ENCODE data around the gene FHAD1. TPM values are rescaled to one million over a fixed set of nuclear protein-coding genes. Genes with fewer than 3 reads are reported as not detected.
"Not testable (repeated sequence)": the region's sequence is repeated elsewhere in the genome, so short reads cannot be mapped to it uniquely, and the experiment has no call there.

Gene FHAD1
- total RNA-seq, 1 donor from 2014 or later = not detected

DNA sequence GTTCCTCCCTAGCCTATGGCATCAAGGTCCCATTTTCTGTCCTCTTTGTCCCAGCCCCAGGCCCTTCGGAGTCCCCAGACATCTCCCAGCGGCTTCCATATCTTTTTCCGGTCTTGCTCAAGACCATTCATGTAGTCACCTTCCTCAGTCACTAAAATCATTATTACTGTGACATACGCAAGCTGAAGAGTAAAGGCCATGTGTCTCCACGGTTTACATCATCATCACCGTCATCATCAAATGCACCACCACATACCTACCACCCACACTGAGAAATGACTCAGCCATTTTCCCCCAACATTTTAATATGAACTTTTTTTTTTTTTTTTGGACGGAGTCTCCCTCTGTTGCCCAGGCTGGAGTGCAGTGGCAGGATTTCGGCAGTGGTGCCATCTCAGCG is 43.4 kb downstream of the FHAD1 start:
- DNase-seq (ENCODE audit: low spot score) = no peak

GRCh38 chr1:15295696-15296095 is 48.7 kb downstream of the FHAD1 start:
- no peak for DNase-seq (ENCODE audit: low spot score)
- intact Hi-C loops (cut with micrococcal nuclease) = loop anchor here (5.0 kb wide), 1 partner anchor 33 kb away; no protein-coding TSS in a partner anchor
- no peak overlapping the region for H3K27ac Mint-ChIP-seq
- H3K27me3 Mint-ChIP-seq (ENCODE audit: insufficient read depth) = peaks cover 3% of the 10 kb centered on the region
- H3K4me3 Mint-ChIP-seq = no peak overlapping the region
- no peaks in the 10 kb centered on the region for H3K36me3 Mint-ChIP-seq (ENCODE audit: low read depth)
- H3K9me3 Mint-ChIP-seq = peaks cover 3% of the 10 kb centered on the region
- H3K4me1 Mint-ChIP-seq (ENCODE audit: low read depth) = peaks cover 10% of the 10 kb centered on the region

More for the DNA sequence above, 43.4 kb downstream of the FHAD1 start:
- Mint-ChIP-seq H3K4me3 (no peak overlapping the region), H3K36me3 (ENCODE audit: low read depth) (no peaks in the 10 kb centered on the region), H3K4me1 (ENCODE audit: low read depth) (peaks cover 11% of the 10 kb centered on the region), H3K27me3 (ENCODE audit: insufficient read depth) (peaks cover 9% of the 10 kb centered on the region), H3K27ac (peak overlapping the region; percentile 37), H3K9me3 (peaks cover 9% of the 10 kb centered on the region)
- intact Hi-C loops (cut with micrococcal nuclease) = no loop called here

- H3K4me1 Mint-ChIP-seq (ENCODE audit: low read depth) = peaks cover 9% of the 10 kb centered on the region
- peaks cover 3% of the 10 kb centered on the region for H3K27me3 Mint-ChIP-seq (ENCODE audit: insufficient read depth)
- no peaks in the 10 kb centered on the region for H3K36me3 Mint-ChIP-seq (ENCODE audit: low read depth)
- DNase-seq (ENCODE audit: low spot score) = no peak
- peaks cover 3% of the 10 kb centered on the region for H3K9me3 Mint-ChIP-seq
- H3K4me3 Mint-ChIP-seq = no peak overlapping the region
- H3K27ac Mint-ChIP-seq = peak overlapping the region; percentile 0
- intact Hi-C loops (cut with micrococcal nuclease) = loop anchor here (5.0 kb wide), 1 partner anchor 34 kb away; no protein-coding TSS in a partner anchor
These were observed 49.7 kb downstream of the FHAD1 start for GRCh38 chr1:15296585-15297321.

- H3K4me1 Mint-ChIP-seq (ENCODE audit: low read depth); H3K36me3 Mint-ChIP-seq (ENCODE audit: low read depth); H3K27me3 Mint-ChIP-seq (ENCODE audit: insufficient read depth); H3K4me3 Mint-ChIP-seq; H3K9me3 Mint-ChIP-seq; H3K27ac Mint-ChIP-seq; DNase-seq (ENCODE audit: low spot score): not testable (repeated sequence)
- intact Hi-C loops (cut with micrococcal nuclease) = loop anchor here (5.0 kb wide), 1 partner anchor 36 kb away; no protein-coding TSS in a partner anchor
These were observed 51.0 kb downstream of the FHAD1 start for GRCh38 chr1:15297975-15298374.

- DNase-seq (ENCODE audit: low spot score) = no peak
- peaks cover 3% of the 10 kb centered on the region for H3K9me3 Mint-ChIP-seq
- no peak overlapping the region for H3K27ac Mint-ChIP-seq
- no peaks in the 10 kb centered on the region for H3K36me3 Mint-ChIP-seq (ENCODE audit: low read depth)
- H3K4me3 Mint-ChIP-seq = no peak overlapping the region
- intact Hi-C loops (cut with micrococcal nuclease) = loop anchor here (5.0 kb wide), 1 partner anchor 37 kb away; no protein-coding TSS in a partner anchor
- peaks cover 9% of the 10 kb centered on the region for H3K4me1 Mint-ChIP-seq (ENCODE audit: low read depth)
- H3K27me3 Mint-ChIP-seq (ENCODE audit: insufficient read depth) = peaks cover 3% of the 10 kb centered on the region
These were observed 52.2 kb downstream of the FHAD1 start for GRCh38 chr1:15299179-15299578.

- intact Hi-C loops (cut with micrococcal nuclease) = loop anchor here (5.0 kb wide), 1 partner anchor 38 kb away; no protein-coding TSS in a partner anchor
- DNase-seq (ENCODE audit: low spot score) = no peak
- no peaks in the 10 kb centered on the region for H3K36me3 Mint-ChIP-seq (ENCODE audit: low read depth)
- peaks cover 3% of the 10 kb centered on the region for H3K27me3 Mint-ChIP-seq (ENCODE audit: insufficient read depth)
- H3K4me1 Mint-ChIP-seq (ENCODE audit: low read depth) = peaks cover 9% of the 10 kb centered on the region
- no peak overlapping the region for H3K4me3 Mint-ChIP-seq
- H3K27ac Mint-ChIP-seq = no peak overlapping the region
- peaks cover 3% of the 10 kb centered on the region for H3K9me3 Mint-ChIP-seq
These were observed 52.8 kb downstream of the FHAD1 start for GRCh38 chr1:15299806-15300205.

DNA sequence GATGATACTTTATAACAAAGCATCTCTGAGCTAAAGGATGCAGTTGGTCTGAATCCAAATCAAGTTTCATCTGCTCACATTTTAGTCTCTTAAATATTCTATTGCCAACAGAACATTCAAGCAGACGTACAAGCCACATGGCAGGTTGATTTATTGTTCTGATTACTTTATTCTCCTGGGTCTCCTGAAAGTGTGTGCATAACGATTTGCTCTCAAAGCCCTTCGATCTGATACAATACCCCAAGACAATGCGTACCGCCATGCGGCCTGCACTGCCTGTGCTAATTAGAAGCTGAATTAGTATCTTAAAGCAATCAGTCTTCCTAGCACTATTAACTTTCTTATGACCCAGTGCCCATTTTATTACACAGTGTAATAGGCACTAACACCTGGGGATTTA is 56.9 kb downstream of the FHAD1 start:
- Mint-ChIP-seq H3K4me3 (no peak overlapping the region), H3K36me3 (ENCODE audit: low read depth) (no peaks in the 10 kb centered on the region), H3K9me3 (no peaks in the 10 kb centered on the region), H3K4me1 (ENCODE audit: low read depth) (no peaks in the 10 kb centered on the region), H3K27me3 (ENCODE audit: insufficient read depth) (peaks cover 3% of the 10 kb centered on the region), H3K27ac (no peak overlapping the region)
- no peak for DNase-seq (ENCODE audit: low spot score)
- intact Hi-C loops (cut with micrococcal nuclease) = loop anchor here (1.0 to 2.0 kb wide), 2 partner anchors 31 to 176 kb away; no protein-coding TSS in a partner anchor

DNA sequence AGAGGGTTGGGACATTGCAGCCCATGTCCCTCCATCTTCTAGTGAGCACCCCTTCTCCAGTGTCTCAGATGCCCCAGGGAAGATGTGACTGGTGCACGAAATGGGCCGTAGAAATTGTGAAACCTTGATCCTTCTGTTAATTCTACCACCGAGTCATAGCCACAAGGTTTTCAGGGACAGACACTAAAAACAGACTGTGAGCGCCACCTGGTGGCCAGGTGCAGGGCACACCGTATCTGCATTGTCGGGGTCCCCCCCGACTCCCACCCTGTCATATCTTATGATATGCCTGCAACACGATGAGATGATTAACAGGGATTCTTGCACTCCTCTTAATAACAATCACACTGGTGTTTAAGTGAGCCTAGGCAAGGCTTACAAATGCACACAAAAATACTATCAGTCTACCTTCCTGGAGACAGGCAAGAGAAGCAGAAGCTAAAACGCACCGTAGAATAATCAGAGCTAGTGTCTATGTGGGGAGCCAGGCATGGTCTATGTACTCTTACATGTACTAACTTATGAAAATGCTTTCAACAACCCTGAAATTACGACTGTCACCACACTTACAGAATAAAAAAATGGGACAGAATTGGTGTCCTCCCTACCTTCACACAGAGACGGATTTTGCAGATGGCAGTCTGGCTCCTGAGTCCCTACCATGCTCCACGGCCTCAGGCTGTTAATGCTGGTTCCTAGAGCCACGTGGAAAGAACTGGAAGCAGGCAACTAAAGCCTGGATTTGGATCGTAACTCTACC is 57.9 kb downstream of the FHAD1 start:
- Mint-ChIP-seq H3K27ac (no peak overlapping the region), H3K27me3 (ENCODE audit: insufficient read depth) (no peaks in the 10 kb centered on the region), H3K9me3 (no peaks in the 10 kb centered on the region), H3K36me3 (ENCODE audit: low read depth) (no peaks in the 10 kb centered on the region), H3K4me1 (ENCODE audit: low read depth) (no peaks in the 10 kb centered on the region), H3K4me3 (no peak overlapping the region)
- DNase-seq (ENCODE audit: low spot score) = peak; percentile 36
- intact Hi-C loops (cut with micrococcal nuclease) = loop anchor here (1.0 to 2.0 kb wide), 2 partner anchors 32 to 177 kb away; no protein-coding TSS in a partner anchor

GRCh38 chr1:15305468-15305770 is 58.4 kb downstream of the FHAD1 start:
- no peaks in the 10 kb centered on the region for H3K36me3 Mint-ChIP-seq (ENCODE audit: low read depth)
- no peak overlapping the region for H3K27ac Mint-ChIP-seq
- no peak for DNase-seq (ENCODE audit: low spot score)
- no peaks in the 10 kb centered on the region for H3K27me3 Mint-ChIP-seq (ENCODE audit: insufficient read depth)
- no peak overlapping the region for H3K4me3 Mint-ChIP-seq
- intact Hi-C loops (cut with micrococcal nuclease) = loop anchor here (2.0 kb wide), 1 partner anchor 33 kb away; no protein-coding TSS in a partner anchor
- no peaks in the 10 kb centered on the region for H3K4me1 Mint-ChIP-seq (ENCODE audit: low read depth)
- H3K9me3 Mint-ChIP-seq = no peaks in the 10 kb centered on the region

DNA sequence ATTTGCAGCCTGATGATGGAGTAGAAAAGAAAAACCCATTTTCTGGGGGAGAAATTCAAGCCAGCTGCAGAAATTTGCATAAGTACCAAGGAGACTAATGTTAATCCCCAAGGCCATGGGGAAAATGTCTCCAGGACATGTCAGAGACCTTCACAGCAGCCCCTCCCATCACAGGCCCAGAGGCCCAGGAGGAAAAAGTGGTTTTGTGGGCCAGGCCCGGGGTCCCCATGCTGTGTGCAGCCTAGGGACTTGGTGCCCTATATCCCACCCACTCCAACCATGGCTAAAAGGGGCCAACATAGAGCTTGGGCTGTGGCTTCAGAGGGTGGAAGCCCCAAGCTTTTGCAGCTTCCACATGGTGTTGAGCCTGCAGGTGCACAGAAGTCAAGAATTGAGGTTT is 59.3 kb downstream of the FHAD1 start:
- DNase-seq (ENCODE audit: low spot score); H3K4me3 Mint-ChIP-seq; H3K9me3 Mint-ChIP-seq; H3K4me1 Mint-ChIP-seq (ENCODE audit: low read depth); H3K27ac Mint-ChIP-seq; intact Hi-C loops (cut with micrococcal nuclease); H3K36me3 Mint-ChIP-seq (ENCODE audit: low read depth); H3K27me3 Mint-ChIP-seq (ENCODE audit: insufficient read depth): not testable (repeated sequence)

GRCh38 chr1:15308135-15308534 is 61.1 kb downstream of the FHAD1 start:
- Mint-ChIP-seq H3K4me1 (ENCODE audit: low read depth) (no peaks in the 10 kb centered on the region), H3K27ac (no peak overlapping the region), H3K36me3 (ENCODE audit: low read depth) (no peaks in the 10 kb centered on the region), H3K9me3 (peaks cover 5% of the 10 kb centered on the region), H3K27me3 (ENCODE audit: insufficient read depth) (no peaks in the 10 kb centered on the region), H3K4me3 (no peak overlapping the region)
- DNase-seq (ENCODE audit: low spot score) = no peak
- intact Hi-C loops (cut with micrococcal nuclease) = no loop called here

DNA sequence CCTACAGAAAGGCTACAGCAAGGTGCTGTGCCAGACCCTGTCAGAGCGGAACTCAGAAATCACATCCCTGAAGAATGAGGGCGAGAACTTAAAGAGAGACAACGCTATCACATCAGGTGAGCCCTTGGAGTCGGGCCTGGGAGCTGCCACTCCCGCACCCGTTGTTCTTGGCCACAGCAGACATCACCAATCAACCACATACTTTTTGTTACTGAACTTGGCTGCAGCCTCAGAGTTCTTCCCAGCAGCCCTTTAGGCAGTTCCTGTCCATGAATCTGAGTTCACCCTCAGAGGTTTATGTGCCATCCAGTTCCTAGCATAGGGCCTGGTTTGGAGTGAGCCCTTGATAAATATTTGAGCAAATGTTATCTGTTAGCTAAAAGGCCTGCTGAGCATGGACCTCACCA is 61.6 kb downstream of the FHAD1 start:
- Mint-ChIP-seq H3K27ac (no peak overlapping the region), H3K27me3 (ENCODE audit: insufficient read depth) (no peaks in the 10 kb centered on the region), H3K4me1 (ENCODE audit: low read depth) (no peaks in the 10 kb centered on the region), H3K9me3 (peaks cover 5% of the 10 kb centered on the region), H3K36me3 (ENCODE audit: low read depth) (no peaks in the 10 kb centered on the region), H3K4me3 (no peak overlapping the region)
- intact Hi-C loops (cut with micrococcal nuclease) = no loop called here
- DNase-seq (ENCODE audit: low spot score) = no peak

DNA sequence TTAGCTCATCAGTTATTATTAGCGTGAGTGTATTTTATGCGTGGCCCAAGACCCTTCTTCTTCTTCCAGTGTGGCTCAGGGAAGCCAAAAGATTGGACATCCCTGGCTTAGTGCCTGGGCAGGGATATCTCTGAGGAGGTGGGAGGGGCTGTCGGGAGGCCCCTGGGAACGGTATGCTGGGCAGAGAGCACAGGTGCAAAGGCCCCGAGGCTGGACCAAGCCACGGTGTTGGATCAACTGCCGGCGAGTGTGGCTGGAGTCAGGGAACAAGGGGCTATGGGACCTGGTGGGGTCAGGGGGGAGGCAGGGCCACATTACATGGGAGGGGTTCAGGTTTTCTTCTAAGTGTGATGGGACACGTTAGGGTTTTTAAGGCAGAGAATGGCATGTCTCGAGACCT is 62.7 kb downstream of the FHAD1 start:
- Mint-ChIP-seq H3K9me3 (peaks cover 5% of the 10 kb centered on the region), H3K27ac (no peak overlapping the region), H3K4me1 (ENCODE audit: low read depth) (no peaks in the 10 kb centered on the region), H3K4me3 (no peak overlapping the region), H3K36me3 (ENCODE audit: low read depth) (no peaks in the 10 kb centered on the region), H3K27me3 (ENCODE audit: insufficient read depth) (no peaks in the 10 kb centered on the region)
- intact Hi-C loops (cut with micrococcal nuclease) = no loop called here
- DNase-seq (ENCODE audit: low spot score) = no peak

All from activated T-helper 1 cell treated with anti-CD3 and anti-CD28 coated beads, Interleukin-12 subunit alpha, Interleukin-12 subunit beta, Interleukin-2, Interleukin-4 antibody, amounts not matched to agents 30 ng/mL and 10 ng/mL and 1 ng/mL, durations not matched to agents 14 hours and 24 hours and 36 hours (primary cell).